ENCODE data around the gene EYS. TPM values are rescaled to one million over a fixed set of nuclear protein-coding genes. Genes with fewer than 3 reads are reported as not detected.

The EYS gene
- total RNA-seq, 2 donors from 2014 or later, result not detected

DNA sequence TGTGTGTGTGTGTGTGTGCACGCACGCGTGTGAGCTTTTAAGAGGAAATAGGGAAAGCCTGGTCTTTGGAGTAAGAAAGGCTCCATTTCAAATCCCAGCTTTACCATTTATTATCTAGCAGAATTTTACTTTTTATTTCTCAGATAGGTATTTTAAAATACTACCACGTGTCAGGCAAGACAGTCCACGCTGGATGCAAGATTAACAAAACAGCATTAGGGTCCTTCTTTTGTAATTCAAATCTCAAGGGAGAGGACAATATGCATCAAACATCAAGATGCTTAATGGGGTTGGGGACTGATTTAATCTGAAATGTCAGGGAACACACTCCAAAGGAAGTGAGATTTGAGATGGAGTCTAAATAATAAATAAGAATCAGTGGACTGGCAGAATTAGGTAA, 1302.6 kb downstream of the EYS start:
- Mint-ChIP-seq H3K27me3 (no peaks in the 10 kb centered on the region), H3K4me1 (no peaks in the 10 kb centered on the region), H3K36me3 (ENCODE audit: low read depth) (no peaks in the 10 kb centered on the region), H3K27ac (no peak overlapping the region), H3K4me3 (no peak overlapping the region)
- no peaks in the 10 kb centered on the region for H3K9me3 ChIP-seq (ENCODE audit: control insufficient read depth, low read length, poor library complexity, severe bottlenecking)
- no peak for DNase-seq
- no peak for ATAC-seq

GRCh38 chr6:64383277-64383676, 1323.7 kb downstream of the EYS start:
- no peaks in the 10 kb centered on the region for H3K9me3 ChIP-seq (ENCODE audit: control insufficient read depth, low read length, poor library complexity, severe bottlenecking)
- DNase-seq (no peak), ATAC-seq (no peak)
- no peaks in the 10 kb centered on the region for H3K27me3 Mint-ChIP-seq
- no peak overlapping the region for H3K4me3 Mint-ChIP-seq
- no peaks in the 10 kb centered on the region for H3K4me1 Mint-ChIP-seq
- H3K27ac Mint-ChIP-seq, result no peak overlapping the region
- no peaks in the 10 kb centered on the region for H3K36me3 Mint-ChIP-seq (ENCODE audit: low read depth)

DNA sequence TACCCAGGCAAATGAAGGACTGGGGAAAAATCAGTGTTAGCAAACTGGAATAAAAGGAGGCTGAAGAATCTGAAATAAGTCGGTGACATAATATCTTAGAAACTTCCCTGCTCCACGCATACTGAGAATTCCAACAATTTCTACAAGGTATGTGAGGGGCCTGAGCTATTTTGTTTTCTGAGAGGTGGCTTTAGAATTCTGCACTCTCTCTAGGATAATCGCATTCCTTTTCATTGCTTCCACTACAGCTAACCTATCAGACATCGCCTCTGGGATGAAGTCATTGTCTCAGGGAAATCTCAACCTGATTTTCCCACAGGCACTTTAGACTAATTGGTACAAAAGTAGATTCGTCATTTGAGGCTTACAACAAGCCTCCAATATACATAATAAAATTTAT, 1330.6 kb downstream of the EYS start:
- DNase-seq (no peak), ATAC-seq (no peak)
- Mint-ChIP-seq H3K27ac (no peak overlapping the region), H3K4me3 (no peak overlapping the region), H3K4me1 (no peaks in the 10 kb centered on the region), H3K36me3 (ENCODE audit: low read depth) (no peaks in the 10 kb centered on the region), H3K27me3 (no peaks in the 10 kb centered on the region)
- no peaks in the 10 kb centered on the region for H3K9me3 ChIP-seq (ENCODE audit: control insufficient read depth, low read length, poor library complexity, severe bottlenecking)

- Mint-ChIP-seq H3K27me3 (no peaks in the 10 kb centered on the region), H3K36me3 (ENCODE audit: low read depth) (no peaks in the 10 kb centered on the region), H3K27ac (no peak overlapping the region), H3K4me1 (no peaks in the 10 kb centered on the region), H3K4me3 (no peak overlapping the region)
- DNase-seq (no peak), ATAC-seq (no peak)
- no peaks in the 10 kb centered on the region for H3K9me3 ChIP-seq (ENCODE audit: control insufficient read depth, low read length, poor library complexity, severe bottlenecking)
Observed at GRCh38 chr6:64357430-64357829, 1349.6 kb downstream of the EYS start.

DNA sequence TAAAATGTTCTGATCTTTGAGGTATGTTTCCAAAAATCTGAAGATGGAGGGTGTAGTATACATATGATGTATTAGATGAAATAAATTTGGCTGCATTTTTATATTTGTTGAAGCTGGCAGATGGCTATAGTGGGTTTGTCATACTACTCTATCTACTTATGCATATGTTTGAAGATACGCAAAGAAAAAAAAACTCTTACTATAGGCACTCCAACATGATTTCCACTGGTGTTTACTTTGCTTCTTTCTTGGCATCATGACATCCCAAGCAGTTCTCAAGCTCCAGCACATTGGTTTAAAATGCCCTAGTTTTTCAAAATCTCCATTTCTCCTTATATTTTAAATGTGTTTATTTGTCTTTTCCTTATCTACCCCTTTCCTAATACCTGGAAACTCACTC, 1359.6 kb downstream of the EYS start:
- no peak for DNase-seq
- Mint-ChIP-seq H3K27me3 (no peaks in the 10 kb centered on the region), H3K27ac (no peak overlapping the region), H3K4me3 (no peak overlapping the region), H3K36me3 (ENCODE audit: low read depth) (no peaks in the 10 kb centered on the region), H3K4me1 (no peaks in the 10 kb centered on the region)
- H3K9me3 ChIP-seq (ENCODE audit: control insufficient read depth, low read length, poor library complexity, severe bottlenecking), result no peaks in the 10 kb centered on the region
- ATAC-seq, result no peak

DNA sequence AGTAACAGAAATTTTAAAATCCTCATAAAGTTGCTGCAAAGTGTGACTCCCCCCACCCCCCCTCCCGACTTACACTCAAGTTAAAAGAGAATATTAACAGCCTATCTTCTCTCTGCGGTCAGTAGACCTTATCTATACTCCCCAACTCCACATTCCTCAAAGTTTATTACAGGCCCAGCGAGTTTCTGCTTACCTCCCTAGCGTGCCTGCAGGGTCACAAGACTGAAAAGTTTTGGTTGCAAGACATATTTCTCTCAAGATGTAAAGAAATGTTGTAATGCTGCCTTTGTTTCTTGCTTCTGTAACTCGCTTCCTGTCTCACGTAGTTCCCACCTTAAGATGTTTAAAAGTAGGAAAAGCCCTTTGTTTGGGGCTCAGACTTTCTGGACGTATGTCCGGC, 1371.8 kb downstream of the EYS start:
- no peaks in the 10 kb centered on the region for H3K9me3 ChIP-seq (ENCODE audit: control insufficient read depth, low read length, poor library complexity, severe bottlenecking)
- Mint-ChIP-seq H3K27me3 (no peaks in the 10 kb centered on the region), H3K4me3 (no peak overlapping the region), H3K36me3 (ENCODE audit: low read depth) (no peaks in the 10 kb centered on the region), H3K4me1 (no peaks in the 10 kb centered on the region), H3K27ac (no peak overlapping the region)
- ATAC-seq, result no peak
- DNase-seq, result no peak

DNA sequence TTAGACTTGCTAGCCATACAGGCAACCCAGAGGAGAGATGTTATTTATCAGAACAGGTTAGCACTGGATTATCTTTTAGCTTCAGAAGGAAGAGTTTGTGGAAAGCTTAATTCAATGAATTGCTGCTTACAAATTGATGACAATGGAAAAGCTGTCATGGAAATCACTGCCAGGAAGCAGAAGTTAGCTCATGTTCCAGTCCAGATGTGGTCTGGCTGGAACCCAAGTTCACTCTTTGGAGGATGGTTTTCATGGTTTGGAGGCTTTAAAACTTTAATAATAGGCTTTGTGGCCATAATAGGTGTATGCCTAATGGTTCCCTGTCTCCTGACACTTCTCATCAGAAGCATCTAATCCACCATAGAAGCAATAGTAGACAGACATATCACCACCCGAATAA, 1372.4 kb downstream of the EYS start:
- Mint-ChIP-seq H3K36me3 (ENCODE audit: low read depth) (no peaks in the 10 kb centered on the region), H3K27ac (no peak overlapping the region), H3K4me1 (no peaks in the 10 kb centered on the region), H3K4me3 (no peak overlapping the region), H3K27me3 (no peaks in the 10 kb centered on the region)
- ATAC-seq (no peak), DNase-seq (no peak)
- no peaks in the 10 kb centered on the region for H3K9me3 ChIP-seq (ENCODE audit: control insufficient read depth, low read length, poor library complexity, severe bottlenecking)

- Mint-ChIP-seq H3K4me3 (no peak overlapping the region), H3K27ac (no peak overlapping the region), H3K36me3 (ENCODE audit: low read depth) (no peaks in the 10 kb centered on the region), H3K27me3 (no peaks in the 10 kb centered on the region), H3K4me1 (no peaks in the 10 kb centered on the region)
- H3K9me3 ChIP-seq (ENCODE audit: control insufficient read depth, low read length, poor library complexity, severe bottlenecking), result no peaks in the 10 kb centered on the region
- ATAC-seq (no peak), DNase-seq (no peak)
Observed at GRCh38 chr6:64330694-64331307, 1376.2 kb downstream of the EYS start.

- no peak overlapping the region for H3K4me3 Mint-ChIP-seq
- no peaks in the 10 kb centered on the region for H3K4me1 Mint-ChIP-seq
- H3K27me3 Mint-ChIP-seq, result no peaks in the 10 kb centered on the region
- no peak for ATAC-seq
- no peaks in the 10 kb centered on the region for H3K9me3 ChIP-seq (ENCODE audit: control insufficient read depth, low read length, poor library complexity, severe bottlenecking)
- DNase-seq, result no peak
- no peaks in the 10 kb centered on the region for H3K36me3 Mint-ChIP-seq (ENCODE audit: low read depth)
- H3K27ac Mint-ChIP-seq, result no peak overlapping the region
Observed at GRCh38 chr6:64326939-64327338, 1380.1 kb downstream of the EYS start.

GRCh38 chr6:64325093-64325492, 1381.9 kb downstream of the EYS start:
- H3K36me3 Mint-ChIP-seq (ENCODE audit: low read depth), result no peaks in the 10 kb centered on the region
- H3K4me3 Mint-ChIP-seq, result no peak overlapping the region
- DNase-seq (no peak), ATAC-seq (no peak)
- H3K27ac Mint-ChIP-seq, result no peak overlapping the region
- H3K27me3 Mint-ChIP-seq, result no peaks in the 10 kb centered on the region
- H3K4me1 Mint-ChIP-seq, result no peaks in the 10 kb centered on the region
- no peaks in the 10 kb centered on the region for H3K9me3 ChIP-seq (ENCODE audit: control insufficient read depth, low read length, poor library complexity, severe bottlenecking)

DNA sequence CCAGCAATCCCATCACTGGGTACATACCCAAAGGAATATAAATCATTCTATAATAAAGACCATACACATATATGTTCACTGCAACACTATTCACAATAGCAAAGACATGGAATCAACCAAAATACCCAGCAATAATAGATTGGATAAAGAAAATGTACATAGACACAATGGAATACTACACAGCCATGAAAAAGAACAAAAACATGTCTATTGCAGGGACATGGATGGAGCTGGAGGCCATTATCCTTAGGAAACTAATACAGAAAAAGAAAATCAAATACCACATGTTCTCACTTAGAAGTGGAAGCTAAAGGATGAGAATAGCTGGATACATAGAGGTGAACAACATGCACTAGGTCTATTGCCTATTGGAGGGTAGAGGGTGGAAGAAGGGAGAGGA, 1396.8 kb downstream of the EYS start:
- no peaks in the 10 kb centered on the region for H3K4me1 Mint-ChIP-seq
- no peaks in the 10 kb centered on the region for H3K27me3 Mint-ChIP-seq
- ATAC-seq, result no peak
- no peaks in the 10 kb centered on the region for H3K9me3 ChIP-seq (ENCODE audit: control insufficient read depth, low read length, poor library complexity, severe bottlenecking)
- no peak for DNase-seq
- H3K27ac Mint-ChIP-seq, result no peak overlapping the region
- no peak overlapping the region for H3K4me3 Mint-ChIP-seq
- H3K36me3 Mint-ChIP-seq (ENCODE audit: low read depth), result no peaks in the 10 kb centered on the region

DNA sequence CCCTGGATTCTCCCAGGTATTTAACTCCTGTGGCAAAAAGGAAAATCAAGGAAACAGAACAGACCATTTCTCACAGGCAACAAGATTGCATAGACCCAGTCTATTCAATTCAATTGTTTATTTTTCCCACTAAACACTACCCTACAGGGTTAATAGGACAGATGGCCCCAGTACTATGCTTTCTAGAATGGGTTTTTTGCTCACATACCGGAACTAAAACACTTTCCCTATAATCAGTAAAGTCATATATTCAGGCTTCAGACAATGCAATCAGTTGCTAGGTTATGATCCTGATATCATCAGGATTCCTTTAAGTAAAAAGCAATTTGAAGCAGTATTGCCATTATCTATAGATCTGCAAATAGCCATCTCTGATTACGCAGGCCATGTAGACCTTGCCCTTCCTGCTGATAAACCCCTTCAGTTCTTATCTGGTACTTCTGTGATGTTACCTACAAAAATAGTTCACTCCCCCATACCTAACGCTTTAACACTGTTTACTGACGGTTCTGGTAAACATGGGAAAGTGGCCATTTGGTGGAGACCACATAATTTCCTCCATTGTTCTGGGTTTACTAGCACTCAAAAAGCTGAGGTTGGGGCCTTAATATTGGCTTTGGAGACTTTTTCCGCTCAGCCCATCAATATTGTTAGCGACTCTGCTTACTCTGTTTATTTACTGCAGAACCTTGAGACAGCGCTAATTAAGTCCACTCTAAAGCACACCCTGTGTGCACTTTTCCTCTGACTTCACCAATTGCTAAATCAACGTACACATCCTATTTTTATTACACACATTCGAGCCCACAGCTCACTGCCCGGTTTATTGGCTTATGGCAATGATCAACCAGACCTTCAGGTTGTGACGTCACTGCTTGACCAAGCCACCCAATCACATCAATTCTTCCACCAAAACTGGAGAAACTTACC, 1405.5 kb downstream of the EYS start:
- no peaks in the 10 kb centered on the region for H3K9me3 ChIP-seq (ENCODE audit: control insufficient read depth, low read length, poor library complexity, severe bottlenecking)
- Mint-ChIP-seq H3K4me1 (no peaks in the 10 kb centered on the region), H3K27me3 (no peaks in the 10 kb centered on the region), H3K4me3 (no peak overlapping the region), H3K36me3 (ENCODE audit: low read depth) (no peaks in the 10 kb centered on the region), H3K27ac (no peak overlapping the region)
- ATAC-seq, result no peak
- no peak for DNase-seq

DNA sequence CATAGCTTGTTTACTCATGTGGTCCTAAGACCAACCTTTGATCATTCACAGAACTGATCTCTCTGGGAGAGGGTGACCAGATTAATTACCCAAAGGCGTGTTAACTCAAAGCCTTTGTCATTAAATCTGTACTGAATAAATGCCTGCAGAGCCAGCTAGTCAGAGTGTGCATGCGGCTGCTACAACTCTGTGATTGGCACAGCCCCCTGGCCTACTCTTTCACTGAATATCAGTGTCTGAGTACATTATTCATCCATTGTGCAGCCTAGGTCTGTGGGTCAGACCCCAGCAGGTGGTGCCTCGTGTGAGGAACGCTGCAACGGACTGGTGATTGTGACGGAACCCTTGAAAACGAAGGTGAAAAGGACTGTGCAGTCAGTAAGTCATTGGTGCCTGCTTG, 1407.8 kb downstream of the EYS start:
- Mint-ChIP-seq H3K27me3 (no peaks in the 10 kb centered on the region), H3K4me1 (no peaks in the 10 kb centered on the region), H3K4me3 (no peak overlapping the region), H3K36me3 (ENCODE audit: low read depth) (no peaks in the 10 kb centered on the region), H3K27ac (no peak overlapping the region)
- DNase-seq (no peak), ATAC-seq (no peak)
- H3K9me3 ChIP-seq (ENCODE audit: control insufficient read depth, low read length, poor library complexity, severe bottlenecking), result no peaks in the 10 kb centered on the region

- Mint-ChIP-seq H3K36me3 (ENCODE audit: low read depth) (no peaks in the 10 kb centered on the region), H3K27me3 (no peaks in the 10 kb centered on the region), H3K4me3 (no peak overlapping the region), H3K27ac (no peak overlapping the region), H3K4me1 (no peaks in the 10 kb centered on the region)
- no peak for DNase-seq
- no peak for ATAC-seq
- no peaks in the 10 kb centered on the region for H3K9me3 ChIP-seq (ENCODE audit: control insufficient read depth, low read length, poor library complexity, severe bottlenecking)
Observed at GRCh38 chr6:64294034-64294433, 1413.0 kb downstream of the EYS start.
